Muscle of leg (tissue), 11 donors: ENCODE measurements around the gene MEGF11. TPM values are rescaled to one million over a fixed set of nuclear protein-coding genes. Genes with fewer than 3 reads are reported as not detected.

Experiments used
- DNase-seq: peaks from one replicate; pipeline ENCODE4 v3.0.0; 2013
- H3K27ac ChIP-seq: one replicate; pipeline ENCODE4 v1.5.1; 2013; ENCODE audit warnings: mild to moderate bottlenecking, low read length, control low read depth
- H3K27me3 ChIP-seq: one replicate; pipeline ENCODE4 v1.6.1; 2013; ENCODE audit warnings: low read length; ENCODE audit not compliant: control insufficient read depth, insufficient read depth
- H3K36me3 ChIP-seq: one replicate; pipeline ENCODE4 v1.6.1; 2013; ENCODE audit warnings: low read length; ENCODE audit not compliant: control insufficient read depth, insufficient read depth
- H3K4me1 ChIP-seq: one replicate; pipeline ENCODE4 v1.6.1; 2013; ENCODE audit warnings: low read length; ENCODE audit not compliant: control insufficient read depth, insufficient read depth
- H3K4me3 ChIP-seq: one replicate; pipeline ENCODE4 v1.5.1; 2013; ENCODE audit warnings: low read length, control low read depth
- H3K9me3 ChIP-seq: replicated peaks from 2 replicates; pipeline ENCODE4 v1.6.1; 2013; ENCODE audit warnings: low read depth, low read length; ENCODE audit not compliant: control insufficient read depth
- WGBS: methylation state at CpG from one replicate; pipeline ENCODE4 v1.1.5; 2013; ENCODE audit warnings: missing lambda C conversion rate; ENCODE audit not compliant: insufficient coverage; 5-methylcytosine and 5-hydroxymethylcytosine counted together
- polyA plus RNA-seq, 8 donors: library from polyadenylated mRNA; unstranded; fragments of 120-200 nt; gene quantifications; one replicate each; pipeline versions ENCODE4 v1.2.1 to v1.2.3, GENCODE V29; 2013; ENCODE audit warnings: inconsistent platforms in 1 of 8, low replicate concordance in 1 of 8; ENCODE audit not compliant: insufficient read length in 8 of 8, insufficient read depth in 1 of 8
- total RNA-seq: library from RNA; stranded (reverse); fragments of 120-200 nt; gene quantifications from one replicate; pipeline ENCODE4 v1.2.4, GENCODE V29; 2013

MEGF11 gene
- total and polyA plus RNA-seq, 9 donors: 0.13 to 0.68 (median 0.31) TPM

- Histone ChIP-seq H3K9me3 (no peaks in the 10 kb centered on the region), H3K27me3 (peaks cover 25% of the 10 kb centered on the region), H3K36me3 (no peaks in the 10 kb centered on the region), H3K4me3 (no peak overlapping the region), H3K27ac (no peak overlapping the region), H3K4me1 (no peaks in the 10 kb centered on the region)
- 57% methylated on average over 5 of the region's 7 CpGs for WGBS
- DNase-seq: no peak
Observed at GRCh38 chr15:65969865-65970816, 283.4 kb downstream of the MEGF11 start.

DNA sequence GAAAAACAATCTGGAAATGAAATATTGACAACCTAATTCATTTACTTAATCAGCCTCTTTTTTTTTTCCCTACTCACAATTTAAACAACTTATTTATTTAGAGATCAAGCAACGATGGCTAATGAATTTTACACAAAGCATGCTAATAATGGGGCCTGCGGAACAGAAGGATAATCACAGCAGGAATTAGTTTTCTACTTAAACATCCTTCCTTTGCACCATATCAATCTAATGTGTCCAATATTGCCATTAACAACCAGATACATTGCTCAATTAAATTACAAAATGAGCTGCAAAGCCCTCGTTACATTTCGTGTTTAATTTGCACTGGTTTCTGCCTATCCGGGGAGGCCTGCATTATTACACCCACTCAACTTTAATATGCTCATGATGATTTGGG, 285.0 kb downstream of the MEGF11 start:
- peaks cover 32% of the 10 kb centered on the region for H3K27me3 ChIP-seq
- WGBS: 50% methylated on average over 1 of the region's 5 CpGs
- H3K9me3 ChIP-seq: no peaks in the 10 kb centered on the region

GRCh38 chr15:65964792-65965433, 288.6 kb downstream of the MEGF11 start:
- H3K27me3 ChIP-seq: peaks cover 44% of the 10 kb centered on the region
- no peak overlapping the region for H3K4me3 ChIP-seq
- no peak for DNase-seq
- H3K36me3 ChIP-seq: no peaks in the 10 kb centered on the region
- no peaks in the 10 kb centered on the region for H3K9me3 ChIP-seq
- H3K4me1 ChIP-seq: no peaks in the 10 kb centered on the region
- WGBS: 89% methylated on average over 10 of the region's 14 CpGs
- H3K27ac ChIP-seq: no peak overlapping the region

More for the DNA sequence above, 285.0 kb downstream of the MEGF11 start:
- no peak overlapping the region for H3K27ac ChIP-seq
- H3K4me1 ChIP-seq: no peaks in the 10 kb centered on the region
- H3K36me3 ChIP-seq: no peaks in the 10 kb centered on the region
- DNase-seq: no peak
- no peak overlapping the region for H3K4me3 ChIP-seq

DNA sequence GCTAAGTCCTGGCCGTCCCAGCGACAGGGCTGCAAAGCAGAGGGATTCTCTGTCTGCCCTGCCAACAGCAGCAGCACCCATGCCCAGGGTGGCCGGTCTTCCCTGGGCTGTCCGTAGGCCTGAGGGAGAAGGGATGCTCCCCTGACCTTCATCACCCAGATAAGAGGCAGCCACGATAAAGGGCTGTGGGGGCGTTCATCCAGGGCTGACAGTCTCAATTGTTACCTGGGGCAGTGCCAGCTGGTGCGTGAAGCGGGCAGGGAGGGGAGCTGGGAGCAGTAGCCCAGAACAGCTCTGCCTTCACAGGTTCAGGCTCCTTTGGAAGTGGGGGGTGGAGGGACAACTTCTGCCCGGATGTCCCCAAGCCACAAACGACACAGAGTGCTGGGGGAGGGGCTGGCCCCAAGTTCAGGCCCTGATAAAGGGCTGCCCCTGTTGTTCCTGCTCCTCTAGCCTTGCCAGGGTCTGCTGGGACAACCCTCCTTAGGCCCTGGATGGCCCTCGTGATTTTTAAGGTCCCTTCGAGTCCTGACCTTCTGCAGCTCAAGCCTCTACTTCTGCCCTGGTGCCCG, 289.6 kb downstream of the MEGF11 start:
- Histone ChIP-seq H3K4me1 (no peaks in the 10 kb centered on the region), H3K9me3 (no peaks in the 10 kb centered on the region), H3K36me3 (no peaks in the 10 kb centered on the region), H3K27me3 (peaks cover 36% of the 10 kb centered on the region), H3K27ac (no peak overlapping the region), H3K4me3 (no peak overlapping the region)
- 58% methylated on average over 10 of the region's 13 CpGs for WGBS
- DNase-seq: no peak

- H3K27ac ChIP-seq: no peak overlapping the region
- H3K36me3 ChIP-seq: no peaks in the 10 kb centered on the region
- H3K27me3 ChIP-seq: peaks cover 34% of the 10 kb centered on the region
- DNase-seq: no peak
- no peak overlapping the region for H3K4me3 ChIP-seq
- H3K4me1 ChIP-seq: no peaks in the 10 kb centered on the region
- whole genome bisulfite sequencing: 0% methylated on average over 2 of the region's 5 CpGs
- H3K9me3 ChIP-seq: no peaks in the 10 kb centered on the region
Observed at GRCh38 chr15:65963358-65963757, 290.2 kb downstream of the MEGF11 start.

GRCh38 chr15:65962187-65962586, 291.4 kb downstream of the MEGF11 start:
- H3K36me3 ChIP-seq: no peaks in the 10 kb centered on the region
- no peaks in the 10 kb centered on the region for H3K4me1 ChIP-seq
- no peaks in the 10 kb centered on the region for H3K9me3 ChIP-seq
- H3K27ac ChIP-seq: no peak overlapping the region
- WGBS: no CpG with 5 or more reads among the region's 3 CpGs
- no peak overlapping the region for H3K4me3 ChIP-seq
- DNase-seq: no peak
- peaks cover 26% of the 10 kb centered on the region for H3K27me3 ChIP-seq

GRCh38 chr15:65960586-65960985, 293.0 kb downstream of the MEGF11 start:
- Histone ChIP-seq H3K4me1 (no peaks in the 10 kb centered on the region), H3K27ac (no peak overlapping the region), H3K36me3 (no peaks in the 10 kb centered on the region), H3K9me3 (no peaks in the 10 kb centered on the region), H3K27me3 (peaks cover 26% of the 10 kb centered on the region), H3K4me3 (no peak overlapping the region)
- 36% methylated on average over 3 of the region's 3 CpGs for WGBS
- no peak for DNase-seq

GRCh38 chr15:65958835-65959234, 294.7 kb downstream of the MEGF11 start:
- H3K27me3 ChIP-seq: peaks cover 21% of the 10 kb centered on the region
- no peak for DNase-seq
- no peaks in the 10 kb centered on the region for H3K36me3 ChIP-seq
- no peaks in the 10 kb centered on the region for H3K9me3 ChIP-seq
- no peaks in the 10 kb centered on the region for H3K4me1 ChIP-seq
- no peak overlapping the region for H3K27ac ChIP-seq
- no CpG with 5 or more reads among the region's 3 CpGs for WGBS
- H3K4me3 ChIP-seq: no peak overlapping the region

- H3K9me3 ChIP-seq: no peaks in the 10 kb centered on the region
- WGBS: 48% methylated on average over 7 of the region's 7 CpGs
- H3K27me3 ChIP-seq: peaks cover 10% of the 10 kb centered on the region
- H3K4me3 ChIP-seq: no peak overlapping the region
- no peak overlapping the region for H3K27ac ChIP-seq
- H3K36me3 ChIP-seq: no peaks in the 10 kb centered on the region
- DNase-seq: peak; percentile 30
- no peaks in the 10 kb centered on the region for H3K4me1 ChIP-seq
Observed at GRCh38 chr15:65957451-65957850, 296.1 kb downstream of the MEGF11 start.

- Histone ChIP-seq H3K4me1 (no peaks in the 10 kb centered on the region), H3K27me3 (peaks cover 7% of the 10 kb centered on the region), H3K9me3 (no peaks in the 10 kb centered on the region), H3K36me3 (no peaks in the 10 kb centered on the region), H3K4me3 (no peak overlapping the region), H3K27ac (no peak overlapping the region)
- no CpG with 5 or more reads among the region's 3 CpGs for WGBS
- no peak for DNase-seq
Observed at GRCh38 chr15:65956899-65957298, 296.7 kb downstream of the MEGF11 start.
